GM18909 (cell line): ENCODE results near the gene CCDC40.

Experiments used
- ATAC-seq: cut with Tn5 transposase; IDR thresholded peaks from one replicate; pipeline ENCODE4 v1.9.1; 2021; ENCODE audit warnings: mild to moderate bottlenecking; ENCODE audit not compliant: unreplicated experiment, poor library complexity

Gene CCDC40

DNA sequence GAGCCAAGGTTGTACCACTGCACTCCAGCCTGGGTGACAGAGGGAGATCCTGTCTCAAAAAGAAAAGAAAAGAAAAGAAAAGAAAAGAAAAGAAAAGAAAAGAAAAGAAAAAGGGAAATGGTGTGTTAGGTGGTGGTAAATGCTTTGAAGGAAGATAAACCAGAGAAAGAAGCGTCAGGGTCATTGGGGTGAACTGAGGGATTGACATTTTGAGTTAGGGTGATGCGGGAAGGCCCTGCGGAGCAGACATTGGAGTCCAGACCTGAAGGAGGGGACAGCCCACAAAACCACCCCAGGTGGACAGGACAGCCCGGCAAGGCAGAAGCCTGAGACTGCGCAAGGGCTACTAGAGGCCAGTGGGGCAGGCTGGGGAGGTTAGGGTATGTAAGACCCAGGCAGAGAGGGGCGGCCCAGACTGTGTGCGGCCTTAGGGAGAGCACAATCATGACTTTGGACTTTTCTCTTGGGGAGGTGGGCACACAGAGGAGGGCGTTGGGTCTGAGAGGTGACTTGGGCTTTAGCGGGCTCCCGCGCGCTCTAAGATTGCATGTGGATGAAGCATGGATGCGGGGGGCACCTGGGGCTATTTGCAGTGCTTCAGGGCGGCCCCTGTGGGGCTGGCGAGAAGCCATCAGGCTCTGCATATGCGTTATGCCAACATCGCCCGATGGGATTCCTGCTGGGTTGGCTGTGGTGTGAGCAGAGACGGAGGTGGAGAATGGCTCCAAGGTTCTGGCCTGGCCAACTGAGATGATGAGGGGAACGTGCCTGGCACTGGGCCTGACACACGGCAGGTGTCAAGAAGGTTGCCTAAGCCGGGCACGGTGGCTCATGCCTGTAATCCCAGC is 61.6 kb downstream of the CCDC40 start:
- no peak for ATAC-seq

GRCh38 chr17:80099291-80100034 is 63.0 kb downstream of the CCDC40 start:
- ATAC-seq = no peak

- no peak for ATAC-seq
These were observed 63.5 kb downstream of the CCDC40 start for GRCh38 chr17:80100035-80100323.

GRCh38 chr17:80101011-80101945 is 64.8 kb downstream of the CCDC40 start, which contains the start of gene GAA:
TSS of gene GAA (plus strand) at chr17:80101581. CDS start at chr17:80104587, 3,006 bp downstream.
- ATAC-seq = peak; percentile 78

DNA sequence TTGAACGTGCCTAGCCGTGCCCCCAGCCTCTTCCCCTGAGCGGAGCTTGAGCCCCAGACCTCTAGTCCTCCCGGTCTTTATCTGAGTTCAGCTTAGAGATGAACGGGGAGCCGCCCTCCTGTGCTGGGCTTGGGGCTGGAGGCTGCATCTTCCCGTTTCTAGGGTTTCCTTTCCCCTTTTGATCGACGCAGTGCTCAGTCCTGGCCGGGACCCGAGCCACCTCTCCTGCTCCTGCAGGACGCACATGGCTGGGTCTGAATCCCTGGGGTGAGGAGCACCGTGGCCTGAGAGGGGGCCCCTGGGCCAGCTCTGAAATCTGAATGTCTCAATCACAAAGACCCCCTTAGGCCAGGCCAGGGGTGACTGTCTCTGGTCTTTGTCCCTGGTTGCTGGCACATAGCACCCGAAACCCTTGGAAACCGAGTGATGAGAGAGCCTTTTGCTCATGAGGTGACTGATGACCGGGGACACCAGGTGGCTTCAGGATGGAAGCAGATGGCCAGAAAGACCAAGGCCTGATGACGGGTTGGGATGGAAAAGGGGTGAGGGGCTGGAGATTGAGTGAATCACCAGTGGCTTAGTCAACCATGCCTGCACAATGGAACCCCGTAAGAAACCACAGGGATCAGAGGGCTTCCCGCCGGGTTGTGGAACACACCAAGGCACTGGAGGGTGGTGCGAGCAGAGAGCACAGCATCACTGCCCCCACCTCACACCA is 65.7 kb downstream of the CCDC40 start:
- peak; percentile 6 for ATAC-seq

- ATAC-seq = no peak
These were observed 66.4 kb downstream of the CCDC40 start for GRCh38 chr17:80102664-80103448.

- ATAC-seq = no peak
These were observed 67.1 kb downstream of the CCDC40 start for GRCh38 chr17:80103449-80104085.

GRCh38 chr17:80104321-80104955 is 68.0 kb downstream of the CCDC40 start:
- ATAC-seq = no peak

DNA sequence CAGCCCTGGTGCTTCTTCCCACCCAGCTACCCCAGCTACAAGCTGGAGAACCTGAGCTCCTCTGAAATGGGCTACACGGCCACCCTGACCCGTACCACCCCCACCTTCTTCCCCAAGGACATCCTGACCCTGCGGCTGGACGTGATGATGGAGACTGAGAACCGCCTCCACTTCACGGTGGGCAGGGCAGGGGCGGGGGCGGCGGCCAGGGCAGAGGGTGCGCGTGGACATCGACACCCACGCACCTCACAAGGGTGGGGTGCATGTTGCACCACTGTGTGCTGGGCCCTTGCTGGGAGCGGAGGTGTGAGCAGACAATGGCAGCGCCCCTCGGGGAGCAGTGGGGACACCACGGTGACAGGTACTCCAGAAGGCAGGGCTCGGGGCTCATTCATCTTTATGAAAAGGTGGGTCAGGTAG is 68.5 kb downstream of the CCDC40 start:
- ATAC-seq = no peak

DNA sequence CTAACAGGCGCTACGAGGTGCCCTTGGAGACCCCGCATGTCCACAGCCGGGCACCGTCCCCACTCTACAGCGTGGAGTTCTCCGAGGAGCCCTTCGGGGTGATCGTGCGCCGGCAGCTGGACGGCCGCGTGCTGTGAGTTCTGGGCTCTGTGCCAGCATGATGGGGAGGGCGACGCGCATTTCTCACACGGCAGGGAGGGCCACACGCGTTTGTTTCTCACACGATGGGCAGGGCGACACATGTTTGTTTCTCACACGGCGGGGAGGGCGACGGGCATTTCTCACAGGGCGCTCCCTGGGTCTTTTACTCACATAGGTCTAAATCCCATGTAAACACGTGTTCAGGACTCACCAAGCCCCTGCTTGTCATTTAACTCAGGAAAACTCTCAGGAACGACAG is 69.3 kb downstream of the CCDC40 start:
- ATAC-seq = no peak

DNA sequence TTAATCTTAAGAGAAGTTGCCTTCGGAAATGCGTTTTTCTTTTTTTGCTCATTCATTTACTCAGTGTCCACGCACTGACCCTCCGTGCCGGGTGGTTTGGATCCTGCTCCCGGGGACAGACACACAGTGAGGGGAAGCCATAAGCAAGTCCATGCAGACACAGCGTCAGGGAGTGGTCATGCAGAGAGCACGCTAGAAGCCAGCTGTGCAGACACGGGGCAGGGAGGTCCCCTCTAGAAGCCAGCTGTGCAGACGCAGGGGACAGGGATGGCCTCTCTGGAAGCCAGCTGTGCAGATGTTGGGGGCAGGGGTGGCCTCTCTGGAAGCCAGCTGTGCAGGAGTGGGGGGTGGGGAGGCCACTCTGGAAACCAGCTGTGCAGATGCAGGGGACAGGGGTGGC is 69.7 kb downstream of the CCDC40 start:
- no peak for ATAC-seq

DNA sequence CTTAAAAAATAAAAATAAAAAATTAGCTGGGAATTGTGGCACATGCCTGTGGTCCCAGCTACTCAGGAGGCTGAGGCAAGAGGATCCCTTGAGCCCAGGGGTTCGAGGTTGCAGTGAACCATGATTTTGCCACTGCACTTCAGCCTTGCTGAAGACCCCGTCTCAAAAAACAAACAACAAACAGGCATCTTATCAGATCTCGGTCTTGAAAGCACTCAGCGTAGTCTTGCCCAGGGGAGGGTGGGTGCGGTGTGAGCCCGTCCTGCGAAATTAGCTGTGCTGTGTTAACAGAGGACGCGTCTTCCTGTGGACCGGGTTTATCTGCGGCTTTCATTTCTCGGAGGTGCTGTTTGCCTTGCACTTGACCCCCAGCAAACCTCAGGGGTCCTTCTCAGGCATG is 70.3 kb downstream of the CCDC40 start:
- ATAC-seq = no peak

DNA sequence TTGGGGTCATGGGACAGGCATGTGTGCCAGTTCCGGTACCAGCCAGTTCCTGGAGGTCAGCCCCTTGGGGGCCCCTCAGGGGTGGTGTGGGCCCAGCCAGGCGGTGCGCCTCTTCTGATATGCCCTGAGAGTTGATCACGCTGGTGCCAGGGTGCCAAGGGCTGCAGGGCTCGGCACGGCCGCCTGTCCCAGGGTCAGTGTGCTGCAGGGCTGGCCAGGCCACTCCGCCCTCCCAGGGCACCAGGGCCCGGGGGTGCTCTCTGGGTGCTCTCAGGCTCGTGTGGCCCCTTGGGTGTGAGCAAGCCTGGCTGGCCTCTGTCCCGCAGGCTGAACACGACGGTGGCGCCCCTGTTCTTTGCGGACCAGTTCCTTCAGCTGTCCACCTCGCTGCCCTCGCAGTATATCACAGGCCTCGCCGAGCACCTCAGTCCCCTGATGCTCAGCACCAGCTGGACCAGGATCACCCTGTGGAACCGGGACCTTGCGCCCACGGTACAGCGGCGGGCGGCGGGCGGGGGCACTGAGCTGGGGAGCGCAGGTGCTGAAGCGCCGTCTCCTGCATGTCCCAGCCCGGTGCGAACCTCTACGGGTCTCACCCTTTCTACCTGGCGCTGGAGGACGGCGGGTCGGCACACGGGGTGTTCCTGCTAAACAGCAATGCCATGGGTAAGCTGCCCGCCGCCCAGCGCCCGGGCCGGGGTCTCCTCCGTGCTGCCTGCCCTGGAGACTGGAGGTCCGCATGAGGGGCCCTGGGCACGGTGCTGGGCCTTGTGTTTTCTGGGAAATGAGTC is 71.0 kb downstream of the CCDC40 start:
- ATAC-seq = no peak

DNA sequence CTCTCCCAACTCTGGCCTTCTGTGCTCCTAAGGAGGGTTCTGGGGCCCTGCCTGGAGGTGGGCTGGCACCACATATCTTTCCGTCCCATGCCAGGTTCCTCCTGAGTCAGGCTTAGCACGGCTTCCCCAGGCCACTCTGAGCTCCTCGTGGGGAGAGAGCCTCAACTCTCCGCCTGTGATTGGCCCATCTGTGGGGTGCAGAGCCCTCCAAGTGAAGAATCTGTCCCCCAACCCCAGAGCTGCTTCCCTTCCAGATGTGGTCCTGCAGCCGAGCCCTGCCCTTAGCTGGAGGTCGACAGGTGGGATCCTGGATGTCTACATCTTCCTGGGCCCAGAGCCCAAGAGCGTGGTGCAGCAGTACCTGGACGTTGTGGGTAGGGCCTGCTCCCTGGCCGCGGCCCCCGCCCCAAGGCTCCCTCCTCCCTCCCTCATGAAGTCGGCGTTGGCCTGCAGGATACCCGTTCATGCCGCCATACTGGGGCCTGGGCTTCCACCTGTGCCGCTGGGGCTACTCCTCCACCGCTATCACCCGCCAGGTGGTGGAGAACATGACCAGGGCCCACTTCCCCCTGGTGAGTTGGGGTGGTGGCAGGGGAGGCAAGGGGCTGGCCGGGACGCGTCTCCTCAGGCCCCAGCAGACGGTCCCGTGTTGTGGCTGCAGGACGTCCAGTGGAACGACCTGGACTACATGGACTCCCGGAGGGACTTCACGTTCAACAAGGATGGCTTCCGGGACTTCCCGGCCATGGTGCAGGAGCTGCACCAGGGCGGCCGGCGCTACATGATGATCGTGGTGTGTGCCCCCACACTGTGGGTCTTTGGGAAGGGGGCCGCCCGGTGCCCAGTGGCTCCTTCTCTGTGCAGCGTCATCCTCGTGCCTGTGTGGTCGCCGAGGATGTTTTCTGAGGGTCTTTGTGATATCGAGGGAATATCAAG is 71.9 kb downstream of the CCDC40 start:
- ATAC-seq = no peak

GRCh38 chr17:80109066-80109660 is 72.7 kb downstream of the CCDC40 start:
- ATAC-seq = no peak
